Activated B cell treated with CpG ODN at 0.5 μM for 24 hours (primary cell): ENCODE data around the gene EBF3. TPM values are rescaled to one million over a fixed set of nuclear protein-coding genes. Genes with fewer than 3 reads are reported as not detected.

Experiments used
- ATAC-seq: fragments of 200-7000 bp; cut with Tn5 transposase; one replicate; pipeline ENCODE4 v1.10.0; 2021; ENCODE audit warnings: low read depth, mild to moderate bottlenecking, moderate library complexity
- CTCF ChIA-PET: fragments of 350-600 bp; sonication (Branson Sonifier 250); formaldehyde crosslinking; loops from one replicate; lab custom pipeline; 2021; ENCODE audit warnings: antibody characterized with exemption; lab: Charles Lee
- POLR2A ChIA-PET: fragments of 350-600 bp; sonication (Branson Sonifier 250); formaldehyde crosslinking; loops from one replicate; lab custom pipeline; 2021; ENCODE audit warnings: antibody characterized with exemption; lab: Charles Lee
- DNase-seq: peaks from one replicate; pipeline ENCODE4 v3.0.0; 2022
- H3K27ac Mint-ChIP-seq: one replicate; pipeline ENCODE4 v1.8.0; 2020; ENCODE audit warnings: mixed read lengths
- H3K27me3 Mint-ChIP-seq: one replicate; pipeline ENCODE4 v1.8.0; 2021; ENCODE audit warnings: mixed read lengths
- H3K36me3 Mint-ChIP-seq: one replicate; pipeline ENCODE4 v1.8.0; 2021; ENCODE audit warnings: low read depth, mixed read lengths
- H3K4me1 Mint-ChIP-seq: one replicate; pipeline ENCODE4 v1.8.0; 2021; ENCODE audit warnings: mixed read lengths
- H3K4me3 Mint-ChIP-seq: one replicate; pipeline ENCODE4 v1.8.0; 2020; ENCODE audit warnings: mild to moderate bottlenecking, mixed read lengths
- H3K9me3 Mint-ChIP-seq: one replicate; pipeline ENCODE4 v1.8.0; 2020; ENCODE audit warnings: mixed read lengths
- intact Hi-C: fragments of 100-400 bp; cut with micrococcal nuclease; formaldehyde crosslinking; loops from one replicate; pipeline ENCODE4 v1.15.1; 2024
- total RNA-seq: library from RNA; stranded (reverse); gene quantifications from 2 replicates; pipeline ENCODE4 v1.2.3, GENCODE V29; 2022
- TF ChIP-seq, protein P1 (sequence below): fragments of 200-600 bp; IDR thresholded peaks from one replicate; pipeline ENCODE4 v1.8.0; 2022; ENCODE audit warnings: antibody characterized with exemption, mild to moderate bottlenecking

Gene EBF3
- total RNA-seq, 1 donor from 2014 or later = not detected

DNA sequence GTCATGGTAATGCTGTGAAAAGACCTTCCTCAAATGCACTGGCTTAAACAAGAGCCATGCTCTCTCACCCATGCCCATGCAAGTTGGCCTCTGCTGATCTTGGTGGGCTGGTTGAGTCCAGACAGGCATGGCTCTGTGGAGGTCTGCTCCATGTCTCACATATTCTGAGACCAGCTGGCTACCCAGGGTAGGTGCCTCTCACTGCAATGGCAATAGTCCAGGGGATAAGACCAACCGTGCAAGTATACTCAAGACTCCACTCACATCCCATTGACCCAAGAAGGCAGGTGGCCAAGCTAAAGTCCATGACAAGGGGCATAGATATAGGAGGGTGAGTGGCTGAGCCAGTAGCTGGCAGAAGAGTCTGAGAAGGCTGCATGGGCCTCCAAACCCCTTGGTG lies 14.2 kb upstream of the EBF3 start:
- ChIA-PET CTCF (no interaction called here), POLR2A (no interaction called here)
- DNase-seq (no peak), ATAC-seq (no peak)
- H3K9me3 Mint-ChIP-seq = peaks cover 11% of the 10 kb centered on the region
- no peaks in the 10 kb centered on the region for H3K4me1 Mint-ChIP-seq
- TF ChIP-seq, protein P1, sequence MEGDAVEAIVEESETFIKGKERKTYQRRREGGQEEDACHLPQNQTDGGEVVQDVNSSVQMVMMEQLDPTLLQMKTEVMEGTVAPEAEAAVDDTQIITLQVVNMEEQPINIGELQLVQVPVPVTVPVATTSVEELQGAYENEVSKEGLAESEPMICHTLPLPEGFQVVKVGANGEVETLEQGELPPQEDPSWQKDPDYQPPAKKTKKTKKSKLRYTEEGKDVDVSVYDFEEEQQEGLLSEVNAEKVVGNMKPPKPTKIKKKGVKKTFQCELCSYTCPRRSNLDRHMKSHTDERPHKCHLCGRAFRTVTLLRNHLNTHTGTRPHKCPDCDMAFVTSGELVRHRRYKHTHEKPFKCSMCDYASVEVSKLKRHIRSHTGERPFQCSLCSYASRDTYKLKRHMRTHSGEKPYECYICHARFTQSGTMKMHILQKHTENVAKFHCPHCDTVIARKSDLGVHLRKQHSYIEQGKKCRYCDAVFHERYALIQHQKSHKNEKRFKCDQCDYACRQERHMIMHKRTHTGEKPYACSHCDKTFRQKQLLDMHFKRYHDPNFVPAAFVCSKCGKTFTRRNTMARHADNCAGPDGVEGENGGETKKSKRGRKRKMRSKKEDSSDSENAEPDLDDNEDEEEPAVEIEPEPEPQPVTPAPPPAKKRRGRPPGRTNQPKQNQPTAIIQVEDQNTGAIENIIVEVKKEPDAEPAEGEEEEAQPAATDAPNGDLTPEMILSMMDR = no peak
- intact Hi-C loops = no loop called here
- no peak overlapping the region for H3K27ac Mint-ChIP-seq
- peaks cover 65% of the 10 kb centered on the region for H3K27me3 Mint-ChIP-seq
- no peak overlapping the region for H3K4me3 Mint-ChIP-seq
- H3K36me3 Mint-ChIP-seq = no peaks in the 10 kb centered on the region

GRCh38 chr10:129977794-129978193 lies 13.7 kb upstream of the EBF3 start:
- ChIA-PET POLR2A (no interaction called here), CTCF (no interaction called here)
- no peak for ATAC-seq
- Mint-ChIP-seq H3K9me3 (peaks cover 6% of the 10 kb centered on the region), H3K36me3 (no peaks in the 10 kb centered on the region), H3K4me3 (no peak overlapping the region), H3K27ac (no peak overlapping the region), H3K4me1 (no peaks in the 10 kb centered on the region), H3K27me3 (peaks cover 63% of the 10 kb centered on the region)
- DNase-seq = no peak
- TF ChIP-seq, protein P1 = no peak
- intact Hi-C loops = no loop called here

- CTCF ChIA-PET = no interaction called here
- DNase-seq = no peak
- H3K4me1 Mint-ChIP-seq = peaks cover 9% of the 10 kb centered on the region
- TF ChIP-seq, protein P1 = no peak
- H3K4me3 Mint-ChIP-seq = no peak overlapping the region
- H3K27ac Mint-ChIP-seq = no peak overlapping the region
- ATAC-seq = no peak
- H3K36me3 Mint-ChIP-seq = no peaks in the 10 kb centered on the region
- peaks cover 67% of the 10 kb centered on the region for H3K27me3 Mint-ChIP-seq
- POLR2A ChIA-PET = no interaction called here
- H3K9me3 Mint-ChIP-seq = no peaks in the 10 kb centered on the region
- intact Hi-C loops = loop anchor here (5.0 kb wide), 1 partner anchor 1711 kb away; no protein-coding TSS in a partner anchor
These were observed 9.6 kb upstream of the EBF3 start for GRCh38 chr10:129973674-129974059.

DNA sequence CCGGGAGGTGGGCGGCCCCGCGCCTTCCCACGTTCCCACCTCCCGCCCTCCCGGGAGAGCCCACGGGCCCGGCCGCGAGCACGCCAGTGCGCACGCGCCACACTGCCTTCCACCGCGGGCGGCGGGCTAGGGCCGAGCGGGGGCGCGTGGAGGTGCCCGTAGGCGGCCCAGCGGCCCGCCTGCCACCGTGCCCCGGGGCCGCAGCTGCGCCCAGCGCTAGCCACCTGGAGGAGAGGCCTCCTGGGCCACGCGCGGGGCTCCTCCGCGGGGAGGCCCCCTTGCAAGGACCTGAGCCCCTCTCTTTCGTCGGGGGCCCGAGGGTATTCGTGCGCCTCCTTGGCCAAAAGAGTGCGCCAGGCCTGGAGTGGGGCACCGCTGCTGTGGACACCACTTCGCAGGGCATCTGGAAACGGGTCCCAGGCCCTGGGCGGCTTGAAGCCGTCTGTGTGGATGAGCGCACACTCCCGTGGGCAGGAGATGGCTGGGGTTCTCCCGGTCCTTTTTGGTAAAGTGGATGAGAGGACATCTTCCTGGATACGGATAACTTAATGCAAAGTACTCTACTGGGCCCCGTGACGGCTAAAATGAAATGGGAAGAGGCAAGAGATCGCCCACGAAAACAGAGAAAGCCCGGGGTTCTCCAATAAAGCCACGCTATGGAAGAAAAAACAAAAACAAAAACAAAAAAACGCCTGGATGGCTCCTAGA lies 9.0 kb upstream of the EBF3 start:
- Mint-ChIP-seq H3K9me3 (no peaks in the 10 kb centered on the region), H3K36me3 (no peaks in the 10 kb centered on the region), H3K4me3 (no peak overlapping the region), H3K27ac (no peak overlapping the region), H3K27me3 (peaks cover 66% of the 10 kb centered on the region), H3K4me1 (peaks cover 9% of the 10 kb centered on the region)
- ChIA-PET CTCF (no interaction called here), POLR2A (no interaction called here)
- intact Hi-C loops = loop anchor here (5.0 kb wide), 1 partner anchor 1711 kb away; no protein-coding TSS in a partner anchor
- DNase-seq = no peak
- ATAC-seq = no peak
- TF ChIP-seq, protein P1 = no peak

DNA sequence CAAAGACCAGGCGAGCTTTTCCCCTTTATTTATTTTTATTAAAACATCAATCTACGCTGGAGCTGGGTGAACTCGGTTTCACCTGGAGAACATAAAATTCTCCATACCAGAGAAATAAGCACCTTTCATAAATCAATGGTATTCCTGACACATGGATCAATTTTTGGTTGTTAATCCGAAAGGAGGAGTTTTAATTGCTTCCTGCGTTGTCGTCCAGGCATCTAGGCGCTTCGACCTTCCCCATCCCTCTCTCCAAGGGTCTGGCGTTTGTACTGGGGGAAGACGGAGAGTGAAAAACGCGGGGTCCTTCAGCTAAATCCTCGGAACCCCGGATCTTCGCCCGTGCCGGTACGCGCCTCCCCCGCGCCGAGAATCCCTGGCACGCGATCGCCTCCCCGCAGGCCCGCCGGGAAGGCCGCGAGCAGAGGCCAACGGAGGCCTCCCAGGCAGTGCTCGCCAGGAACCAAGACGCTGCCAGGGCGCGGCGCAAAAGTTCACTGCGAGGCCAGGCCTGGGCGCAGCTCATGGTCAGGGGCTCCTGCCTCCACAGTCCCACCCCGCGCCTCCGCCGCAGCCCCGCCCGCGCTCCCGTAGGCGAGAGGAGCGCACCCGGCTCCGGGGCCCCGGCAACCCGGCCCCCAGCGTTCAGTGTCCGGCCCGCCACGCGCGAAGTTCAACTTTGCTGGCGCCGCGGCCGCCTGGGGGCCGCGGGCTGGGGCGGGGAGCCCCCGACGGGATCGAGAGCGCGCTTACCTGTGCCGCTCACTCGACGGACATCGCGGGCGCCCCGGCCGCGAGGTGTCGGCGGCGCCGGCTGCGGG lies 8.3 kb upstream of the EBF3 start:
- Mint-ChIP-seq H3K27me3 (peaks cover 59% of the 10 kb centered on the region), H3K27ac (peak overlapping the region; percentile 47), H3K9me3 (no peaks in the 10 kb centered on the region), H3K36me3 (no peaks in the 10 kb centered on the region), H3K4me3 (peak overlapping the region; percentile 11), H3K4me1 (peaks cover 9% of the 10 kb centered on the region)
- intact Hi-C loops = loop anchor here (5.0 kb wide), 1 partner anchor 1710 kb away; no protein-coding TSS in a partner anchor
- ATAC-seq (no peak), DNase-seq (no peak)
- POLR2A ChIA-PET = no interaction called here
- CTCF ChIA-PET = no interaction called here
- TF ChIP-seq, protein P1 = no peak
